AG04450 (cell line): ENCODE data around the gene ZFYVE28. TPM values are rescaled to one million over a fixed set of nuclear protein-coding genes. Genes with fewer than 3 reads are reported as not detected.

ENCODE experiments used
- CTCF ChIA-PET: fragments of 300-600, 350-600 bp; formaldehyde crosslinking; extraction: SDS; loops from one replicate; lab custom pipeline; 2022; ENCODE audit warnings: antibody characterized with exemption, inconsistent platforms; lab: Charles Lee
- POLR2A ChIA-PET: fragments of 350-600 bp; formaldehyde crosslinking; extraction: SDS; loops from one replicate; lab custom pipeline; 2021; ENCODE audit warnings: antibody characterized with exemption, inconsistent platforms; lab: Yijun Ruan, JAX
- DNase-seq: peaks from one replicate; pipeline ENCODE4 v3.0.0-alpha.2; 2011; ENCODE audit warnings: low read depth, low spot score
- H3K27ac ChIP-seq: one replicate; pipeline ENCODE4 v1.5.1; 2012; ENCODE audit warnings: low read depth, low read length, control low read depth
- H3K27me3 ChIP-seq: one replicate; pipeline ENCODE4 v1.6.0; 2012; ENCODE audit warnings: low read length; ENCODE audit not compliant: control insufficient read depth, insufficient read depth
- H3K4me3 ChIP-seq: 2 replicates; pipeline ENCODE4 v1.5.1; 2011; ENCODE audit warnings: mild to moderate bottlenecking, low read depth, low read length, control low read depth
- H3K9me3 ChIP-seq: 2 replicates; pipeline ENCODE4 v1.5.1; 2012; ENCODE audit warnings: low read length; ENCODE audit not compliant: control insufficient read depth, insufficient read depth
- polyA plus RNA-seq: library from polyadenylated mRNA; depleted of rRNA; stranded (reverse); fragments of >200 nt; gene quantifications from 2 replicates; pipeline ENCODE4 v1.2.3, GENCODE V29; 2011
- TF ChIP-seq, protein P1 (sequence below): IDR thresholded peaks from 2 replicates; pipeline ENCODE4 v1.5.1; 2011; ENCODE audit warnings: low read depth, low read length, control low read depth, inconsistent platforms

The ZFYVE28 gene
- polyA plus RNA-seq, 1 experiment, result 2.2 TPM

DNA sequence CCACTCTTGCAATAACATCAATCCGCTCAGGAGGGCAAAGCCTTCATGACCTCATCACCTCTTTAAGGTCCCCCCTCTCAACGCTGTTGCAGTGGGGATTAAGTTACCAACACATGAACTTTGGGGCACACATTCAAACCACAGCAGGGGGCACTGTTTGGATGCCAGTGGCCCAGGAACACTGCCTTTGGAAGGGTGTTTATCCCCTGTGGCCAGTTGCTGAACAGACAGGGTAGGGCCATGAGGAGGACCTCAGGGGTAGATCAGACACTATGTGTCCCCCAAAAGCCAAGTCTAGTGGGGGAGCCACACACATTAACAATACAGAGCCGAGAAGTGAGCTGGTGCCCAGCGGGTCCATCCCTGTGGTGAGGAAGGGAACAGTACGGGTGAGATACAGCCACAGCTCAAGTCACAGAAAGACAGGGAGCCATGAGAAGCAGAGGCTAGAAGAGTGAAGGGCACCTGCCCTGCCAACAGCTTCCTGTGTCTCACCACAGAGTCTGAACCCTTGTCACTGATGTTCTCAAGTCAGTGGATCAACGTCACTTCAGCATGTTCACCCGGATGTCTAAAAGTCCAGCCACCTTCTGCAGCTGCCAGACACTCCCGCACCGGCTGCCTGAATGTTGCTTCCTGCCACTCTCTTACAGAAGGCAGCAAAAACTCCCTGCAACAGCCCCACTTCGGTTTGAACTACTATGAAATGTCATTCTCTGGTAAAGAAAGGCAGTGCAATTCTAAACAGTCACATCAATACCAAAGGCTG is 136.7 kb downstream of the ZFYVE28 start:
- TF ChIP-seq, protein P1, sequence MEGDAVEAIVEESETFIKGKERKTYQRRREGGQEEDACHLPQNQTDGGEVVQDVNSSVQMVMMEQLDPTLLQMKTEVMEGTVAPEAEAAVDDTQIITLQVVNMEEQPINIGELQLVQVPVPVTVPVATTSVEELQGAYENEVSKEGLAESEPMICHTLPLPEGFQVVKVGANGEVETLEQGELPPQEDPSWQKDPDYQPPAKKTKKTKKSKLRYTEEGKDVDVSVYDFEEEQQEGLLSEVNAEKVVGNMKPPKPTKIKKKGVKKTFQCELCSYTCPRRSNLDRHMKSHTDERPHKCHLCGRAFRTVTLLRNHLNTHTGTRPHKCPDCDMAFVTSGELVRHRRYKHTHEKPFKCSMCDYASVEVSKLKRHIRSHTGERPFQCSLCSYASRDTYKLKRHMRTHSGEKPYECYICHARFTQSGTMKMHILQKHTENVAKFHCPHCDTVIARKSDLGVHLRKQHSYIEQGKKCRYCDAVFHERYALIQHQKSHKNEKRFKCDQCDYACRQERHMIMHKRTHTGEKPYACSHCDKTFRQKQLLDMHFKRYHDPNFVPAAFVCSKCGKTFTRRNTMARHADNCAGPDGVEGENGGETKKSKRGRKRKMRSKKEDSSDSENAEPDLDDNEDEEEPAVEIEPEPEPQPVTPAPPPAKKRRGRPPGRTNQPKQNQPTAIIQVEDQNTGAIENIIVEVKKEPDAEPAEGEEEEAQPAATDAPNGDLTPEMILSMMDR, result peak; percentile 18; the same call in 1 of the 2 replicates
- CTCF ChIA-PET, result interaction anchor here (0.9 kb wide), 1 partner anchor 72 kb away, joined by 4 read pairs; no protein-coding TSS in a partner anchor
- peaks cover 4% of the 10 kb centered on the region; the same call in 1 of the 2 replicates for H3K9me3 ChIP-seq
- POLR2A ChIA-PET, result no interaction called here
- H3K4me3 ChIP-seq, result no peak overlapping the region
- peaks cover 5% of the 10 kb centered on the region for H3K27me3 ChIP-seq
- DNase-seq, result no peak
- H3K27ac ChIP-seq, result no peak overlapping the region

DNA sequence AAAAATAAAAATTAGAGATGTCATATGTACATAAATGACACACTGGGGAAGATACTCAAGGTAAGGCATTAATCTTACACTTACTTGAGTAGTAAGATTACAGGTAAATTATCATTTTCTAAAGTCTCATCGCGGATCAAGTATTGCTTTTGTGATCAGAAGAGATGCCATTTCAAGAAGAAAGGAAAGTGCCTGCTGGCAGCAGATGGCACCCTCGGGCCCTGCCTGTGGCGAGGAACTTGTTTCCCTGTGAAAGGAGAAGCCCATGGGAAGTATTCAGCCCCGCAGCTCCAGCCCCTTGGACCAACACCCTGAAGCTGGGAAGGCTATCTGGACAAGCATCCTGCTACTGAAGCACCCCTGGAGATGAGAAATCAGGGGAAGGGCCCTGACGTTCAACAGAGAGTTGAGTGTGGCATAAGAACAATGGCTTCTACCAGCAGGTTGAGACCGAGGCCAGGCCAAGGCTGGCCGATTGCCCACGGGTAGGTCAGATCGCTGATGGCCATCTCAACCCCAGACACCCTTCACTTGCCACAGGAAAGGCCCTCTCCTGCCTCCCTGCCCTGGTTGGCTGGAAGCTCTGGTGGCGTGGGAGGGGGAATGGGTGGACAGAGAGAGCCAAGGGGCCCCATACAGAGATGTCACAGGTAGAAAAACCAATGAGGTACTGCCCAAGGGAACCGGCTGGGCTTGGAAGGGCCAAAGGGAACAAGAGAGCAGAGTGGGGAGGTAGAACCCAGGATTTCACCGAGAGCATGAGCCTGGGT is 137.7 kb downstream of the ZFYVE28 start:
- Histone ChIP-seq H3K27me3 (peaks cover 10% of the 10 kb centered on the region), H3K9me3 (peaks cover 4% of the 10 kb centered on the region; the same call in 1 of the 2 replicates), H3K4me3 (no peak overlapping the region), H3K27ac (no peak overlapping the region)
- POLR2A ChIA-PET, result no interaction called here
- CTCF ChIA-PET, result no interaction called here
- TF ChIP-seq, protein P1, result no peak
- no peak for DNase-seq

GRCh38 chr4:2277956-2278355 is 140.5 kb downstream of the ZFYVE28 start:
- no peak overlapping the region for H3K4me3 ChIP-seq
- H3K9me3 ChIP-seq, result no peaks in the 10 kb centered on the region; the same call in 1 of the 2 replicates
- ChIA-PET POLR2A (no interaction called here), CTCF (interaction anchor here (0.6 kb wide), 1 partner anchor 125 kb away, joined by 3 read pairs; no protein-coding TSS in a partner anchor)
- TF ChIP-seq, protein P1, result no peak
- H3K27me3 ChIP-seq, result peaks cover 10% of the 10 kb centered on the region
- DNase-seq, result no peak
- H3K27ac ChIP-seq, result no peak overlapping the region

DNA sequence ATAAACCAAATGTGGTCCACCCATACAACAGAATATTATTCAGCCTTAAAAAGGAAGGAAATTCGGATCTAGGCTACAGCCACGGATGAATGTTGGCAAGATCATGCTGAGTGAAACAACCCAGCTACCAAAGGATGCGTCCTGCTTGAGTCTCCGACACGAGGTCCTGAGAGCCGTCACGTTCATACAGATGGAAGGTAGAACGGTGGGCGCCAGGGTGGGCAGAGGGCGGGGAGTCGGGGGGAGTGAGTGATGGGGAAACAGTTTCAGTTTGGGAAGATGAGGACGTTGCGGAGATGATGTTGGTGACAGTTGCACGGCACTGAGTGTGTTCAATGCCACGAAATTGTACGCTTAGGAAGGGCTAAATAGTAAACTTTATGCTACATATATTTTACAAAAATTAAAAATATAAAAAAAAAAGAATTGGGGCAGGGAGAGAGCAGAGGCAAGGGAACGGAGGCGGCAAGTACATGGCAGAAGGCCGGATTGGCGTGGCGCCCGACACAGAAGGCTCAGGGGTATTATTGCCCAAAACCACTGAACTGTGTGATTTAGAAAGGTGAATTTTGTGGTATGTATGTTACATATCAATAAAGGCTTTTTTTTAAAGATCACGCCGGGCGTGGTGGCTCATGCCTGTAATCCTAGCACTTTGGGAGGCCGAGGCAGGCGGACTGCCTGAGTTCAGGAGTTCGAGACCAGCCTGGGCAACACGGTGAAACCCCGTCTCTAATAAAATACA is 141.7 kb downstream of the ZFYVE28 start:
- CTCF ChIA-PET, result no interaction called here
- POLR2A ChIA-PET, result no interaction called here
- TF ChIP-seq, protein P1, result no peak
- Histone ChIP-seq H3K4me3 (no peak overlapping the region), H3K27me3 (peaks cover 8% of the 10 kb centered on the region), H3K27ac (no peak overlapping the region), H3K9me3 (no peaks in the 10 kb centered on the region; the same call in 1 of the 2 replicates)
- no peak for DNase-seq
